NK-92 treated with Interleukin-12 subunit alpha and Interleukin-12 subunit beta, amount 100 ng/mL, for 24 hours (cell line): ENCODE results near the gene CAMLG.
"Not testable (repeated sequence)": the region's sequence is repeated elsewhere in the genome, so short reads cannot be mapped to it uniquely, and the experiment has no call there.

Experiments
- DNase-seq: peaks from one replicate; lab custom pipeline; 2025; lab: John Stamatoyannopoulos, UW

The CAMLG gene

DNA sequence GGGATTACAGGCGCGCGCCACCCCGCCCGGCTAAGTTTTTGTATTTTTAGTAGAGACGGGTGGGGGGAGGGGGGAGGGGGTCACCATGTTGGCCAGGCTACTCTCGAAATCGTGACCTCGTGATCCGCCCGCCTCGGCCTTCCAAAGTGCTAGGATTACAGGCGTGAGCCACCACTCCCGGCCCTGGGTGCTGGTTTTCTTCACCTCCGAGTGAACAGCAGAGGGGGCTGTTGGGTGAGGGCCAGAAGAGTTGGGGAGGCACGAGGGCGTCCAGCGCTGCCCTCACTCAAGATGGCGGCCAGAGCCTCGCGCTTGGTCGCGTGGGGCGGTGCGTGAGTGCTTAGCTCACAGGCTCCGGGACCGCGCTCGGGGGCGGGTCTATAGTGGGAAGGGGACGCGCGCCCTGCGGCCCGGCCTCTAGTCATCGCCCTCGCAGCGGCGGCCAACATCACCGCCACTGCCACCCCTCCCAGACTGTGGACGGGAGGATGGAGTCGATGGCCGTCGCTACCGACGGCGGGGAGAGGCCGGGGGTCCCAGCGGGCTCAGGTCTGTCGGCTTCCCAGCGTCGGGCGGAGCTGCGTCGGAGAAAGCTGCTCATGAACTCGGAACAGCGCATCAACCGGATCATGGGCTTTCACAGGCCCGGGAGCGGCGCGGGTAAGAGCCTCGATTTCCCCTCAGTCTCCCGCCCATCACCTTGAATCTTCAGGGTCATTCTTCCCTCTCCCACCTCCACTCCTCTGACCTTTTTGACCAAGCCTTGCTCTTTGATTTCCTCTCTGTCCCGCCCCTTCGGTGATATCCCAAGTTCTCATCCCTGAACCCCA, at the start of gene CAMLG:
Gene CAMLG (plus strand): TSS at position 416 of the 830 bp plus-strand sequence. CDS start 73 bp downstream, at position 489.
- DNase-seq, result peak; percentile 96

GRCh38 chr5:134690144-134690543, 48.2 kb upstream of the CAMLG start:
- not testable (repeated sequence) for DNase-seq

DNA sequence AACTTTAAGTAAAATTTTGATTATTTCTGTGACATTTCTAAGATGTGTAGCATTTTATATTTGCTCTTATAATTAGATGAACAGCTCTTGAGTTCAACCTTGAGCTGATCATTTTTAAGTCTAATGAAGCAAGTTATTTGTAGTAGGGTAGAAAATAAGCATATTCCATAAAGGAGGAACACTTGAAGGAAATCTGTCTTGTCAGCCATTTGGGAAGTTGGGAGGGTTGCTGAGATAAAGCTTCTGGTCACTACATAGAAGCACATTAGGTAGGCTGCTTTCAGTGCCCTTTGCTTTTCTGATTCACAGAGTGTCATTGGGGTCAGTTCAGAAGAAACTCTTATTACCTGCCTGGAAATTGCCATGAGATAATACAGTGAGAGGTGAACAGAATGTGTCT, 45.6 kb upstream of the CAMLG start:
- DNase-seq, result no peak

DNA sequence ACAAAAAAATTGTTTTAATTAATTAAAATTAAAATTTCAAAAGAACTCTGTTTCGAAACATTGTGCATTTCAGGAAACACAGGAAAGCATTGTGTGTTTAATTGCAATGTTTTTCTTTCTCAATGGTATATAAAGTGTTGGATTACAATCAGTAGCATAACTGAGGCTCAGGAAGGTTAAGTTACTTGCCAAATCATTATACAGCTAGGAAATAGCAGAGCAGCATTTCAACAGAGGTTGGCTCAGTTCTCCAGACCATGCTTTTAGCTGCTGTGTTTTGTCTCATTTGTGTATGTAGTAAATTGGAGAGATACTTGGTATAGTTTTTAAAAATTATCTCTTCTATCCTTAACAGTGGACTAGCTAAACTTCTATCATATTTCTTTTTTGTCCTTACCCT, 30.0 kb upstream of the CAMLG start:
- no peak for DNase-seq

GRCh38 chr5:134714120-134714519, 24.2 kb upstream of the CAMLG start:
- no peak for DNase-seq

GRCh38 chr5:134714541-134714940, 23.8 kb upstream of the CAMLG start:
- DNase-seq, result no peak

GRCh38 chr5:134715466-134715865, 22.9 kb upstream of the CAMLG start:
- not testable (repeated sequence) for DNase-seq

DNA sequence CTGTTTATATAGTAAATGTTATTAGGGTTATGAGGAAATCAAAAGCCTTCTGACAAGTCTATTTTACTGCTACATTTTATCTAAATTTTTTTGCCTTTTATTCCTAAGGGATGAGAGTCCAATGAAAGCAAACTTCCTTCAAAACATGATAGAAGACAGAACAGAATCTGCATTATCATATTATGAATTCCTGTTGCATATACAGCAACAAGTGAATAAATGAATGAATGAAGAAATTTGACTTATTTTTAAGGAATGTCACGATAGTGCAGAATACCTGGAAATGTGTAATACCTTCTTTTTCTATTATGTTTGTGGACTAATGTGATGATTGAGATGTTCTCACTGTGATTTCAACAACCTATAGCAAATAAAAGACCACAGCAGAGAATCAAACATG, 13.5 kb upstream of the CAMLG start:
- no peak for DNase-seq

- no peak for DNase-seq
Measured at GRCh38 chr5:134732819-134733218, 5.5 kb upstream of the CAMLG start.

- peak; percentile 24 for DNase-seq
Measured at GRCh38 chr5:134735243-134735642, 3.1 kb upstream of the CAMLG start.

GRCh38 chr5:134736173-134736812, 2.1 kb upstream of the CAMLG start:
- DNase-seq, result no peak

GRCh38 chr5:134738963-134739661, 764 bp downstream of the CAMLG start:
- no peak for DNase-seq

- no peak for DNase-seq
Measured at GRCh38 chr5:134741052-134741451, 2.7 kb downstream of the CAMLG start.

DNA sequence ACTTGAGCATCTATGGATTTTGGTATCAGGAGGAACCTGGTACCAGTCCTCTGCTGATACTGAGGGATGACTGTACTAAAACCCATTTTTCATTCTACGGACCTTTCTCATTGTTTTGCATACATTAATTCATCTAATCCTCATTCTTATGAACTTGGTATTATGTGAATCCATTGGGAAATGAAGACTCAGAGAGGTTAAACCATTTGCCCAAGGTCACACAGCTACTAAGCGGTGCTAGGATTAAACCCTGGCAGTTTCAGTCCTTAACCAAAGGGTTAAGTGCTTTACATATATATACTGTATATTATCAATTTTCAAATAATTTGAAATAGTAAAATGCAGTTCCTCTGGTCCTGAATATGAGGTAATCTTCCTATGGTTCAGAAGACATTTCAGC, 3.8 kb downstream of the CAMLG start:
- DNase-seq, result no peak

DNA sequence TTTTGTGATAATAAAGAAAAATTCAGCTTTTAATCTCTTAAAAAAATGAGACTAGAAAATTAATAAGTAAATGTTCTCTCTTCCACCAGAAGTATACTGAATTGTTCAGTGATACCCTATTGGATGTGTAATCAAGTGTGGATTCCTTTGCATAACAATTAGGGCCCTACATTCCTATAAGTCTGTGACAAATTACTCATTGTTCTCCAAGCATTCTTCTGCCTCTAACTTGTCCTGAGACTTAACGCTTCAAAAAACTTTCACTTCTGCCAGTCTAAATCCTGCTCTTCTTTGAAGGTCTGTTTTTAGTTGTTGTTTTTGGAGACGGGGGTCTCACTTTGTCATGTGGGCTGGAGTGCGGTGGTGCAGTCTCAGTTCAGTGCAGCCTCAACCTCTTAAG, 11.1 kb downstream of the CAMLG start:
- DNase-seq, result no peak

- no peak for DNase-seq
Measured at GRCh38 chr5:134758176-134758503, 19.8 kb downstream of the CAMLG start.

GRCh38 chr5:134758504-134759341, 20.4 kb downstream of the CAMLG start, which contains the start of gene DDX46:
Gene DDX46, plus strand, starts transcription at chr5:134758779. Its CDS starts 160 bp downstream, at chr5:134758939.
- peak; percentile 86 for DNase-seq

DNA sequence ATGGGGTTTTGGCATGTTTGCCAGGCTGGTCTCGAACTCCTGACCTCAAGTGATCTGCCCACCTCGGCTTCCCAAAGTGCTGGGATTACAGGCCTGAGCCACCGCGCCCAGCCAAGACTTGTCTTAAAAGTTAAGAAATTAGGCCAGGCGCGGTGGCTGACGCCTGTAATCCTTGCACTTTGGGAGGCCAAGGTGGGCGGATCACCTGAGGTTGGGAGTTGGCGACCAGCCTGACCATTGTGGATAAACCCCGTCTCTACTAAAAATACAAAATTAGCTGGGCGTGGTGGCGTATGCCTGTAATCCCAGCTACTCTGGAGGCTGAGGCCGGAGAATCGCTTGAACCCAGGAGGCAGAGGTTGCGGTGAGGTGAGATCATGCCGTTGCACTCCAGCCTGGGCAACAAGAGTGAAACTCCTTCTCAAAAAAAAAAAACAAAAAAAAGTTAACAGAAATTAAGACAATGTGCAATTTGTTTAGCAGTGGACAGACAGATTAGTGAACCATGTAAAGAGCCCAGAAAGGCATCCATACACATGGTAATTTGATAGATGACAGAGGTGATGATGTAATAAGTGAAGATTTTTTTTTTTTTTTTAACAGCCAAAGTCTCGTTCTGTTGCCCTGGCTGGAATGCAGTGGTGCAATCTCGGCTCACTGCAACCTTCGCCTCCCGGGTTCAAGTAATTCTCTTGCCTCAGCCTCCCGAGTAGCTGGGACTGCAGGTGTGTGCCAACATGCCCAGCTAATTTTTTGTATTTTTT, 29.4 kb downstream of the CAMLG start:
- DNase-seq, result not testable (repeated sequence)

GRCh38 chr5:134769206-134769605, 30.9 kb downstream of the CAMLG start:
- DNase-seq, result no peak

DNA sequence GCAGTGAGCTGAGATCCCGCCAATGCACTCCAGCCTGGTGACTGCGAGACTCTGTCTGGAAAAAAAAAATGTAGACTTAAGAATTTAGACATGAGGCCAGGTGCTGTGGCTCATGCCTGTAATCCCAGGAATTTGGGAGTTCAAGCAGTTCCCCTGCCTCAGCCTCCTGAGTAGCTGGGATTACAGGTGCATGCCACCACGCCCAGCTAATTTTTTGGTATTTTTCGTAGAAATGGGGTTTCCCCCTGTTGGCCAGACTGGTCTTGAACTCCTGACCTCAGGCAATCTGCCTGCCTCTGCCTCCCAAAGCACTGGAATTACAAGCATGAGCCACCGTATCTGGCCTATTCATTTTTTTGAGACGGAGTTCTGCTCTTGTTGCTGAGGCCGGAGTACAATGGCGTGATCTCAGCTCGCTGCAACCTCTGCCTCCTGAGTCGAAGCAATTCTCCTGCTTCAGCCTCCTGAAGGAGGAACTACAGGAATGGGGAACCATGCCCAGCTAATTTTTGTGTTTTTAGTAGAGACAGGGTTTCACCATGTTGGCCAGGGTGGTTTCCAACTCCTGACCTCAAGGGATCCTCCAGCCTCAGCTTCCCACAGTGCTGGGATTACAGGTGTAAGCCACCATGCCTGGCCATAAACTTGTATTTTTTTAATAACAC, 34.2 kb downstream of the CAMLG start:
- DNase-seq, result no peak

DNA sequence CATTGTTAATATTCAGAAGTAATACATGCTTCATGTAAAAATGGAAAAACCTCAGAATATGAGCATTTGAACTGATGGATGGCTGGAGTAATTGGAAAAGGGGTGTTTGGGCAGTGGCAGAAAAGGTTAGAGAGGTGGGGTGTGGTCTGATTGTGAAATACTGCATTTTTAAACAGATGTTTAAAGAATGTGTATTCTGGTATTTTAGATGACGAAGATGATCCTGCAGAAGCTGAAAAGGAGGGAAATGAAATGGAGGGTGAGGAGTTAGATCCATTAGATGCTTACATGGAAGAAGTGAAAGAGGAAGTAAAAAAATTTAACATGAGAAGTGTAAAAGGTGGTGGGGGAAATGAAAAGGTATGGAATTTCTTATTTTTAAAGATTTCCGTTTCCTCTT, 39.0 kb downstream of the CAMLG start:
- DNase-seq, result no peak
